GM13976 (cell line): ENCODE measurements around the gene COQ5.
"Not testable (repeated sequence)": the region's sequence is repeated elsewhere in the genome, so short reads cannot be mapped to it uniquely, and the experiment has no call there.

Source experiments
- DNase-seq: peaks from one replicate; pipeline ENCODE4 v3.0.0; 2012; ENCODE audit warnings: low spot score
- in situ Hi-C: fragments of 300-500 bp; cut with MboI; formaldehyde crosslinking; loops from one replicate; pipeline ENCODE4 v1.12.0; 2022; ENCODE audit warnings: low sequenced_read_pairs, mixed read lengths, inconsistent platforms; ENCODE audit not compliant: unreplicated experiment
- TF ChIP-seq, protein P1 (sequence below): IDR thresholded peaks from 2 replicates; pipeline ENCODE4 v1.5.1; 2012; ENCODE audit warnings: borderline replicate concordance, mild to moderate bottlenecking; ENCODE audit not compliant: insufficient read depth; ENCODE audit errors: extremely low read depth, missing control alignments, control extremely low read depth

The COQ5 gene

DNA sequence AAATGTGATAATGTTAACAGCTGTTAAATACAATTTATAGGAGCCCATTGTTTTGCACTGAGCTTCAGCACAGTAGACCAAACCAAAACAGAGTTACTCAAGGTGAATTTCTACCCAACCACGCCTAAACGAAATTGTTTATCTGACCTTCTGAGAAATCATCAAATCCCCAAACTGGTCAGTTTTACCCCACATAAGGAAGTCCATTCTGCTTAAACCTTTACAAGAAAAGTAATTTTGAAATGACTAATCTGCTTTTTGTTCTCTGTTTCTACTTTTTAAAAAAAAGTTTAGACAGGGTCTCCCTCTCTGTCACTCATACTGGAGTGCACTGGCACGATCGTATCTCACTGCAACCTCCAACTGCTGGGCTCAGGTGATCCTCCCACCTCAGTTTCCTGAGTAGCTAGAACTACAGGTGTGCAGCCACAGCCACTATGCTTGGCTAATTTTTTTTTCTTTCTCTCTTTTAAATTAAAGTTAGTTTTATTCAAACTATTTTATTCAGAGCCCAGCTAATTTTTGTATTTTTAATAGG lies 3.8 kb upstream of the COQ5 start:
- TF ChIP-seq, protein P1, sequence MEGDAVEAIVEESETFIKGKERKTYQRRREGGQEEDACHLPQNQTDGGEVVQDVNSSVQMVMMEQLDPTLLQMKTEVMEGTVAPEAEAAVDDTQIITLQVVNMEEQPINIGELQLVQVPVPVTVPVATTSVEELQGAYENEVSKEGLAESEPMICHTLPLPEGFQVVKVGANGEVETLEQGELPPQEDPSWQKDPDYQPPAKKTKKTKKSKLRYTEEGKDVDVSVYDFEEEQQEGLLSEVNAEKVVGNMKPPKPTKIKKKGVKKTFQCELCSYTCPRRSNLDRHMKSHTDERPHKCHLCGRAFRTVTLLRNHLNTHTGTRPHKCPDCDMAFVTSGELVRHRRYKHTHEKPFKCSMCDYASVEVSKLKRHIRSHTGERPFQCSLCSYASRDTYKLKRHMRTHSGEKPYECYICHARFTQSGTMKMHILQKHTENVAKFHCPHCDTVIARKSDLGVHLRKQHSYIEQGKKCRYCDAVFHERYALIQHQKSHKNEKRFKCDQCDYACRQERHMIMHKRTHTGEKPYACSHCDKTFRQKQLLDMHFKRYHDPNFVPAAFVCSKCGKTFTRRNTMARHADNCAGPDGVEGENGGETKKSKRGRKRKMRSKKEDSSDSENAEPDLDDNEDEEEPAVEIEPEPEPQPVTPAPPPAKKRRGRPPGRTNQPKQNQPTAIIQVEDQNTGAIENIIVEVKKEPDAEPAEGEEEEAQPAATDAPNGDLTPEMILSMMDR, result no peak
- DNase-seq, result peak; percentile 41
- in situ Hi-C loops, result no loop called here

DNA sequence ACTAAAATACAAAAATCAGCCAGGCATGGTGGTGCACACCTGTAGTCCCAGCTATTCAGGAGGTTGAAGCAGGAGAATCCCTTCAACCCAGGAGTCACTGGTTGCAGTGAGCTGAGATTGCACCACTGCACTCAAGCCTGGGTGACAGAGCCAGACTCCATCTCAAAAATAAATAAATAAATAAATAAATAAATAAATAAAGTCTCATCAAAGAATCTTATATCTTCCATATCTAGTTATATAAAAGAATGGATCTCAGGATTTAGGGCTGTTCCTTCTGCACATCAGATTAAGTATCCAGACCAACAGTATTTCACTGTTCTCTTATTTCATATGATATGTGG lies 1.4 kb upstream of the COQ5 start:
- in situ Hi-C loops, result not testable (repeated sequence)

DNA sequence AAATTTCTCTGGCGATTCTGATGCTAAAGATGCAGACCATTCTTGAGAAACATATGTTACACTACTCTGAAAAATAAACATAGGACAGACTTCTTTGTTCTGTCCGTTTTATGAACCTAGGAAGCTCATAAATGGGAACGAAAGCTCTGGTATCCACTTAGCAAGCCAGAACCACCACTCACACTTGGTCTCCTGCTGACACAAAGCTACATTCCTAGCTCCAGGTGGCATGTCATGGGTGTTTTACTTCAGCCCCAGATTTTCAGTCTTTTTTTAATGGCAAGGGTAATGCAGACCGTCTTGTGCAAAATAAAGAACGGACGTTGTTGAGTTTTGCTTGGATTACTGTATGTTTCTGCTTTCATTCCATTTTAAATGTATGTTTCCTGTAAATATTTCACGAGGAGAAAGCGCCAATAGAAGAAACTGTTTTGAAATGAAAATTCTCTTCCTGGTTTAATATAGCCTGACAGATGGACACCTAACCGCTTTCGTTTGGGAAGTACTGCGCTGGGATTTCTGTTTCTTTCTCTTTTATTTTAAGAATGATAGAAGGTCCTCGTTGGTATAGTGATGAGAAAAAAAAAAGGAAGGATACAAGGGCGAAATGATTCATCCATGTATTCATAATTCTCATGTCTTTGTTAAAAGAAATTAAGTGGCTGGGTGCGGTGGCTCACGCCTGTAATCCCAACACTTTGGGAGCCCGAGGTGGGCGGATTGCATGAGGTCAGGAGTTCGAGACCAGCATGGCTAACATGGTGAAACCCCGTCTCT lies 871 bp upstream of the COQ5 start:
- DNase-seq, result no peak
- in situ Hi-C loops, result no loop called here
- TF ChIP-seq, protein P1, result no peak

More for the DNA sequence above, 1.4 kb upstream of the COQ5 start:
- not testable (repeated sequence) for DNase-seq

DNA sequence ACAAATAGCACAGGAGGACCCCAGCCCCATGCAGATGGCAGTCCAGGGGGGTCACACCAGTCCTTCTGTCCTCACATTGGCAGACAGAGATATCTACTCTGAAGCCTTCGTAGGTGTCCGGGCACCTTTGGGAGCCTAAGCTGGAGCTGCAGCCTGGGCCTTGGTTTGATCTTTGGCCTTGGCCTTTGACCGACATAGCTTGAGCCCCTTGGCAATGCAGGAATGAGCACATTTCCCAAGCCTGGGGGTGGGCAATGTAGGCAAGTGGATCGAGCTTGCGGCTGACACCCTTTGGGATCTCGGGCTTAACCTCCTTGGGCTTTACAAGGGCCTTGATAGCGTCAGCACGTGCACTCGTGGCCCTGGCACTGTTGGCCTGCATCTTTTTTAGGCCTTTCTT lies 6.4 kb downstream of the COQ5 start:
- in situ Hi-C loops, result no loop called here
- no peak for DNase-seq
- TF ChIP-seq, protein P1, result no peak

DNA sequence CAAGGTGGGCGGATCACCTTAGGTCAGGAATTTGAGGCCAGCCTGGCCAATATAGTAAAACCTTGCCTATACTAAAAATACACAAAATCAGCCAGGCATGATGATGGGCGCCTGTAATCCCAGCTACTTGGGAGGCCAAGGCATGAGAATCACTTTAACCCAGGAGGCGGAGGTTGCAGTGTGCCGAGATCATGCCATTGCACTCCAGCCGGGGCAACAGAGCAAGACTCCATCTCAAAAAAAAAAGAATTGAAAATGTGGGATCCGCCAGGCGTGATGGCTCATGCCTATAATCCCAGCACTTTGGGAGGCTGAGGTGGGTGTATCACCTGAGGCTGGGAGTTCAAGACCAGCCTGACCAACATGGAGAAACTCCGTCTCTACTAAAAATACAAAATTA lies 9.6 kb downstream of the COQ5 start:
- in situ Hi-C loops, DNase-seq: not testable (repeated sequence)

DNA sequence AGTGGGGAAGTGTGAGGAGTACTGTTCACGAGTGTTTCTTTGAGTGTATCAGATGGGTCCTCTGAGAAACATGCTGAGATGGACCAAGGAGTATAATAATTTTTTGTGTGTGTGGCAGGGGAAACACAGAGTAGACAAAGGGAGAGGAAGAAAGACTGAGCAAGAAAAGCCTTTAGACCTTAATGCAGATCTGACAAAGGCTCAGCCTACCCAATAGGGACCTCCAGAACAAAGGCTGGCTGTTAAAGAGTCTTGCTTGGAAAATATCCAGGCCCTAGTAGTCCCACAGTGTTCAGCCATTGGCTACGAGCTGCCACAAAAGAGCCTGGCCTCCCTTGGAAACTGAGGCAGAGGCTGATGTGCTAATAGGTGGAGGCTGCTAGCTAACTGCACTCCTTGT lies 13.5 kb downstream of the COQ5 start:
- in situ Hi-C loops, result no loop called here
- TF ChIP-seq, protein P1, result no peak
- no peak for DNase-seq

DNA sequence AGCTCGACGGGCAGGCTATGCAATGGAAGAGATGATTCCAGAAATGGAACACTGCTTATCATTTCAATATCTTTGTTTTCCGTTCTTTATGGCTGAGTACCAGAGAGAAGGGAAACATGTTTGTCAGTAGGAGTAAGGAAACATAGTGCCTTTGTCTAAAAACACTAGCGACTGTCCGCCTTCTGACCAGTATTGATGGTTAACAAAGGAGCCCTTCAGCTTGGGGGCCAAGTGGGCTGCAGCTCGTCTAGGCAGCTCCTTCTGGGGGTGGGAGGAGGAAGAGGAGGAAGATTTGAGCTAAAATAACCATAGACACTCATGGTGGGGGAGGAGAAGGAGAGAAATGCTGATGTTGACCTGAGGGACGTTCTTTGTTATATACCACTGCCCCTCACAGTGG lies 15.0 kb downstream of the COQ5 start:
- no peak for DNase-seq
- in situ Hi-C loops, result no loop called here
- TF ChIP-seq, protein P1, result no peak
